SU-DHL-6 (cell line): Measurements from ENCODE around the gene TMEM187.
A peak's percentile ranks its signal among the peaks of the same experiment; 100 is the strongest.

ENCODE experiments used
- H2AFZ ChIP-seq: fragments of 200-600 bp; sonication (generic); 2 replicates; pipeline ENCODE4 v1.6.1; 2014; ENCODE audit warnings: low read depth, mild to moderate bottlenecking, moderate library complexity, mixed read lengths, antibody characterized with exemption, low read length; ENCODE audit not compliant: severe bottlenecking
- H3F3A ChIP-seq: fragments of 200-600 bp; shearing (Covaris generic); 2 replicates; pipeline ENCODE4 v1.6.0; 2016; ENCODE audit warnings: antibody characterized with exemption, mild to moderate bottlenecking; ENCODE audit not compliant: insufficient read depth
- H3K27ac ChIP-seq: fragments of 200-600 bp; sonication (generic); 2 replicates; pipeline ENCODE4 v1.5.1; 2016; ENCODE audit warnings: low read depth, mild to moderate bottlenecking, low read length, moderate library complexity, mixed read lengths
- H3K27me3 ChIP-seq: fragments of 200-600 bp; sonication (generic), shearing (Covaris generic); 2 replicates; pipeline ENCODE4 v1.6.0; 2014; ENCODE audit warnings: mild to moderate bottlenecking, low read length
- H3K36me3 ChIP-seq: fragments of 200-600 bp; sonication (generic); 2 replicates; pipeline ENCODE4 v1.6.1; 2014; ENCODE audit warnings: mild to moderate bottlenecking, low read length, mixed read lengths
- H3K4me2 ChIP-seq: fragments of 300-600, 200-600 bp; shearing (Covaris generic), sonication (generic); 2 replicates; pipeline ENCODE4 v1.6.0; 2014; ENCODE audit warnings: low read length, low read depth, mild to moderate bottlenecking; ENCODE audit not compliant: poor library complexity, severe bottlenecking
- H3K4me3 ChIP-seq: fragments of 200-600 bp; sonication (generic); 2 replicates; pipeline ENCODE4 v1.5.1; 2014; ENCODE audit warnings: antibody characterized with exemption, low read length, mild to moderate bottlenecking, mixed read lengths; ENCODE audit not compliant: insufficient read depth, poor library complexity, severe bottlenecking
- H3K79me2 ChIP-seq: fragments of 200-600 bp; sonication (generic); 2 replicates; pipeline ENCODE4 v1.6.1; 2014; ENCODE audit warnings: mild to moderate bottlenecking, low read length, moderate library complexity; ENCODE audit not compliant: insufficient read depth
- H3K9ac ChIP-seq: fragments of 200-600 bp; sonication (generic); 2 replicates; pipeline ENCODE4 v1.7.0; 2014; ENCODE audit warnings: mild to moderate bottlenecking, low read length
- H3K9me2 ChIP-seq: fragments of 200-600 bp; sonication (generic); replicated peaks from 2 replicates; pipeline ENCODE4 v1.6.1; 2014; ENCODE audit warnings: low read length; ENCODE audit not compliant: insufficient read depth
- H3K9me3 ChIP-seq: fragments of 200-600 bp; sonication (generic); 2 replicates; pipeline ENCODE4 v1.6.1; 2014; ENCODE audit warnings: low read length, mixed read lengths; ENCODE audit not compliant: insufficient read depth
- H4K20me1 ChIP-seq: fragments of 200-600 bp; sonication (generic); 2 replicates; pipeline ENCODE4 v1.6.1; 2014; ENCODE audit warnings: low read depth, mild to moderate bottlenecking, antibody characterized with exemption, low read length, moderate library complexity, mixed read lengths
- EZH2phosphoT487 ChIP-seq: fragments of 200-600 bp; sonication (generic), shearing (Covaris generic); conservative IDR thresholded peaks from 2 replicates; pipeline ENCODE4 v1.6.1; 2018; ENCODE audit warnings: mild to moderate bottlenecking, antibody characterized with exemption, low read length, moderate library complexity, mixed read lengths
- TF ChIP-seq, protein P1 (sequence below): fragments of 200-600 bp; sonication (generic); IDR thresholded peaks from one replicate; pipeline ENCODE4 v1.5.1; 2017; ENCODE audit warnings: antibody characterized with exemption, mild to moderate bottlenecking, low read length, moderate library complexity; ENCODE audit not compliant: insufficient read depth, poor library complexity, severe bottlenecking

The TMEM187 gene

DNA sequence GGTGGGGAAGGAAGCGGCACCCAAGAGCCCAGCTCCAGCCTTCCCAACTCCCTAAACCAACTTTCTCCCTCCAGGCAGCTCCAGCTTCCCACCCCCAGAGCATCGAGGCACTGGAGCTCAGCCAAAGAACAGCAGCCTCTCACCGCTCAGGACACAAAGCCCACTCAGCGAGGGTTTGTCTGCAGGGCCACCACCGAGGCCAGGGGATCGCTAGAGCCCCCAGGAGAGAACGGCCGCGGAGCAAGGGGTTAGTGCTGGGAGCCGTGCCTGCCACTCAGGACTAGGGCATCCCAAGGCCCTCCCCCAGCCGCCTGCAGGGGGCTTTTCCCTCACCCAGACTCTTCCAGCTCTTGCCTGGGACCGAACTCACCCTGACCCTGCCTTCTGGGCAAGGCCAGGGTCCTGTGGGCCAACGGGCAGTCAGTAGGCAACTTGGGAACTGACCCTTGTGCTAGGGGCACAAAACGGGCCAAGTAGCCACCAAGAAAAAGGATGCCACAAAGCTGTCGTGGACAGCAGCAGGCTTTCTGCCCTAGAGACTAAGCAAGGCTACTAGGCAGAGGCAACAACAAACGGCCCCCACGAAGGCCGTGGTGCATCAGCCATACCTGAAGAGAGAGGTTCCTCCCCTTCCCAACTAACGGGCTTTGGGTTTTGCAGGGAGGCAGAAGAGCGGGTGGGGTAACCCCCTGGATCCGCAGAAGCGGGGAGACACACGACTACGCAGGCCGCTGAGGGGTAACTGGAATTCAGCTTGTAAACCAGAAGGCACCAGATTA, 3.2 kb upstream of the TMEM187 start:
- H3K9ac ChIP-seq, result peak overlapping the region; percentile 100

DNA sequence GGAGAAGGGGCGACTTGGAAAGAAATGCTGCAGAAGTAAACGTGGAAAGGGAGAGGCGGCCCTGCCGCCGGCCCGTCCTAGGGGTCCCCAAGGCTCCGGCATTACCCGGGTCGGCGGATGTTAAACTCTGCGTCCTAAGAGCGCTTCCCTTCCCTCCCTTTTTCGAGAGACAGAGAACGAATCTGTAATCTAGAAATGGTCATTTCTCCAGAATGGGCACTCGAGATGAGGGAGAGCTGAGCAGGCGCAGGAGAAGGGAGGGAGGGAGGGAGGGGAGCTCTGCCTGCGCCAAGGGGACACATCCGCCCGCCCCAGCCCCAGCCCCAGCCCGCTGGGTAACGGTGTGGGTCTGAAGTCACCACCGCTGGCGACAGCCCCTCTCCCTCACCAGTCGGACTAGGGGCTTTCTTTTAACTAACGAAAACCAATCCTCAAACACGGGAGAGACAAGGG, 2.6 kb upstream of the TMEM187 start:
- H3K4me2 ChIP-seq, result peak overlapping the region; percentile 96
- H2AFZ ChIP-seq, result no peak overlapping the region
- peak overlapping the region; percentile 99 for H3K27ac ChIP-seq
- H3K4me3 ChIP-seq, result peak overlapping the region; percentile 96
- peaks cover 14% of the 10 kb centered on the region for H4K20me1 ChIP-seq
- H3K9me3 ChIP-seq, result no peaks in the 10 kb centered on the region
- H3K79me2 ChIP-seq, result peaks cover 65% of the 10 kb centered on the region
- H3K9ac ChIP-seq, result peak overlapping the region; percentile 100
- H3K27me3 ChIP-seq, result no peaks in the 10 kb centered on the region
- 0 out of 2 replicates have a peak, but pooled peaks cover 4% of the 10 kb centered on the region for H3K36me3 ChIP-seq
- H3F3A ChIP-seq, result peaks cover 4% of the 10 kb centered on the region; the same call in 1 of the 2 replicates
- TF ChIP-seq EZH2phosphoT487, result no peak
- TF ChIP-seq, protein P1, sequence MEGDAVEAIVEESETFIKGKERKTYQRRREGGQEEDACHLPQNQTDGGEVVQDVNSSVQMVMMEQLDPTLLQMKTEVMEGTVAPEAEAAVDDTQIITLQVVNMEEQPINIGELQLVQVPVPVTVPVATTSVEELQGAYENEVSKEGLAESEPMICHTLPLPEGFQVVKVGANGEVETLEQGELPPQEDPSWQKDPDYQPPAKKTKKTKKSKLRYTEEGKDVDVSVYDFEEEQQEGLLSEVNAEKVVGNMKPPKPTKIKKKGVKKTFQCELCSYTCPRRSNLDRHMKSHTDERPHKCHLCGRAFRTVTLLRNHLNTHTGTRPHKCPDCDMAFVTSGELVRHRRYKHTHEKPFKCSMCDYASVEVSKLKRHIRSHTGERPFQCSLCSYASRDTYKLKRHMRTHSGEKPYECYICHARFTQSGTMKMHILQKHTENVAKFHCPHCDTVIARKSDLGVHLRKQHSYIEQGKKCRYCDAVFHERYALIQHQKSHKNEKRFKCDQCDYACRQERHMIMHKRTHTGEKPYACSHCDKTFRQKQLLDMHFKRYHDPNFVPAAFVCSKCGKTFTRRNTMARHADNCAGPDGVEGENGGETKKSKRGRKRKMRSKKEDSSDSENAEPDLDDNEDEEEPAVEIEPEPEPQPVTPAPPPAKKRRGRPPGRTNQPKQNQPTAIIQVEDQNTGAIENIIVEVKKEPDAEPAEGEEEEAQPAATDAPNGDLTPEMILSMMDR, result no peak
- H3K9me2 ChIP-seq, result no peaks in the 10 kb centered on the region

More for the DNA sequence above, 3.2 kb upstream of the TMEM187 start:
- Histone ChIP-seq H3K9me2 (no peaks in the 10 kb centered on the region), H3K27ac (peak overlapping the region; percentile 99), H4K20me1 (peaks cover 19% of the 10 kb centered on the region), H3K9me3 (no peaks in the 10 kb centered on the region), H2AFZ (no peak overlapping the region), H3F3A (peaks cover 4% of the 10 kb centered on the region; the same call in 1 of the 2 replicates), H3K79me2 (peaks cover 71% of the 10 kb centered on the region), H3K36me3 (0 out of 2 replicates have a peak, but pooled peaks cover 4% of the 10 kb centered on the region), H3K4me2 (peak overlapping the region; percentile 96), H3K27me3 (no peaks in the 10 kb centered on the region), H3K4me3 (peak overlapping the region; percentile 96)
- TF ChIP-seq, protein P1, result no peak

DNA sequence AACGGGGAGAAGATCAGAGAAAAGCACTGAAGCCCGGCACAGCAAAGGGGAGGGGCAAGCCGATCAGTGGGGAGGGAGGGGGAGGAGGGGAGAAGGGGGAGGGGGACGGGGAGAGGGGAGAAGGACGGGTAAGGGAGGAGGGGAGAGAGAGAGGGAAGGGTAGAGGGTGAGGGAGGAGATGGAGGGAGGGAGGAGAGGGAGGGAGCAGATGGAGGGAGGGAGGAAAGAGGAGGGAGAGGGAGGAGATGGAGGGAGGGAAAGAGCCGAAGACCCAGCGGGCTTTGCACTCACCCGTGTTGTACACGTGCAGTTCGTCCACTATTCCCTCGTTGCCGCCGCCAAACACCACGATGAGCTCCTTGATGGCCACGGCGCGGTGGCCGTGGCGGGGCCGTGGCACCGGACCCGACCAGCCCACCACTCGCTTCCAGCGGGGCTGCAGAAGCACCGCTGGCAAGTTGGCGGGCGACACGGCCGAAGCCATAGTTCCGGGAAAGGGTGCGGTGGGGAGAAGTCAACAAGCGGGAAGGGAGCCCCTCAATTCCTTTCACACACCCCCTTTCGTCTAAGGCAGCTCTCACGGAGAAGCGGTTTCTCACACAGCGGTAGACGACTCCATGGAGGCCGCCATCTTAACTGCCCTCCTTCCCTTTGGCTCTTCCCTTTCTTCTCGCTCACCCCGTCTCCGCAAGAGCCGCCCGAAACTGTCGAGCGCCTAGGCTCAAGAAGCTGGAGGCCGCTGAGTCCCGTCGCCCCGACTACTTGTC, 2.0 kb upstream of the TMEM187 start:
- no peak for TF ChIP-seq EZH2phosphoT487
- TF ChIP-seq, protein P1, result no peak
- 0 out of 2 replicates have a peak, but pooled peaks cover 4% of the 10 kb centered on the region for H3K36me3 ChIP-seq
- H3K4me3 ChIP-seq, result peak overlapping the region; percentile 96
- H3K4me2 ChIP-seq, result peak overlapping the region; percentile 96
- no peak overlapping the region for H2AFZ ChIP-seq
- peaks cover 12% of the 10 kb centered on the region for H4K20me1 ChIP-seq
- no peaks in the 10 kb centered on the region for H3K9me2 ChIP-seq
- peaks cover 4% of the 10 kb centered on the region; the same call in 1 of the 2 replicates for H3F3A ChIP-seq
- H3K27me3 ChIP-seq, result no peaks in the 10 kb centered on the region
- H3K79me2 ChIP-seq, result peaks cover 59% of the 10 kb centered on the region
- H3K9me3 ChIP-seq, result no peaks in the 10 kb centered on the region
- peak overlapping the region; percentile 99 for H3K27ac ChIP-seq
- peak overlapping the region; percentile 100 for H3K9ac ChIP-seq
